ENCODE data around the gene BCAS3. TPM values are rescaled to one million over a fixed set of nuclear protein-coding genes. Genes with fewer than 3 reads are reported as not detected.

BCAS3 gene
- total RNA-seq, 1 experiment from 2014 or later: 26.3 TPM

DNA sequence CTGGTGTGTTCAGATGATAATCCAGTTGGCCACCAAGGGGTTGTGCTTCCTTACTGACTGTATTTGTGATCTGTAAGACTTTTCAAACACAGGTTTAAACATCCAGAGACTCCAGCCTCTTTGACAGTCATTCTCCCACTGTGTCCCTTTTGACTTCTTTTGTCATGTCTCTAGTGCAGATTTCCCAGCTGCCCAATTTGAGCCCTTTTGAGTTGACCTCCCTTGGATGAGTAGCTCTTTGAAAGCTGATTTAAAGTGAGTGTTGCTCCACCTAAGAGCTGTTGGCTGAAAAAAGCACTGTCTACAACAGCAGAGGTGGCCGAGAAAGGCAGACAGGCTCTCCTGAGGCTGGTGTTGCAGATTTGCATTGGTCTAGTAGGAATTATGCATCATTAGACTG is 533.6 kb downstream of the BCAS3 start:
- no peak for ATAC-seq
- H3K9me3 ChIP-seq (ENCODE audit: control insufficient read depth in 1 of 2, insufficient read depth in 1 of 2, low read depth in 1 of 2, low read length in 2 of 2): no peaks in the 10 kb centered on the region
- H4K20me1 ChIP-seq (ENCODE audit: insufficient read depth): no peaks in the 10 kb centered on the region
- no peaks in the 10 kb centered on the region for H3K36me3 ChIP-seq (ENCODE audit: control insufficient read depth in 1 of 2, insufficient read depth in 2 of 2, low read length in 2 of 2)
- no peak overlapping the region for H3K27ac ChIP-seq (ENCODE audit: low read depth, low read length)
- TF ChIP-seq ELF1 (IDR thresholded peaks at IDR 0.05; ENCODE audit: borderline replicate concordance, low read depth) (no peak), EGR1 (IDR thresholded peaks at IDR 0.05; ENCODE audit: low read depth) (no peak), JUND (IDR thresholded peaks at IDR 0.05) (no peak), ZFX (IDR thresholded peaks at IDR 0.05) (no peak), EZH2phosphoT487 (IDR thresholded peaks at IDR 0.05; ENCODE audit: borderline replicate concordance) (no peak), TCF7L2 (IDR thresholded peaks at IDR 0.05; ENCODE audit: borderline replicate concordance, extremely low read depth, insufficient read depth, insufficient read length) (no peak), POLR2A (IDR thresholded peaks at IDR 0.05; ENCODE audit: borderline replicate concordance, extremely low read depth, insufficient read depth, insufficient read length) (no peak), SIN3A (IDR thresholded peaks at IDR 0.05; ENCODE audit: low read depth) (no peak), CEBPB (IDR thresholded peaks at IDR 0.05; ENCODE audit: low read depth) (no peak), EZH2 (IDR thresholded peaks at IDR 0.05) (no peak), ZNF274 (IDR thresholded peaks at IDR 0.05; ENCODE audit: low read depth, low read length) (no peak)
- TF ChIP-seq, protein P1, sequence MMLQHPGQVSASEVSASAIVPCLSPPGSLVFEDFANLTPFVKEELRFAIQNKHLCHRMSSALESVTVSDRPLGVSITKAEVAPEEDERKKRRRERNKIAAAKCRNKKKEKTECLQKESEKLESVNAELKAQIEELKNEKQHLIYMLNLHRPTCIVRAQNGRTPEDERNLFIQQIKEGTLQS (IDR thresholded peaks at IDR 0.05): no peak
- TF ChIP-seq, protein P2, sequence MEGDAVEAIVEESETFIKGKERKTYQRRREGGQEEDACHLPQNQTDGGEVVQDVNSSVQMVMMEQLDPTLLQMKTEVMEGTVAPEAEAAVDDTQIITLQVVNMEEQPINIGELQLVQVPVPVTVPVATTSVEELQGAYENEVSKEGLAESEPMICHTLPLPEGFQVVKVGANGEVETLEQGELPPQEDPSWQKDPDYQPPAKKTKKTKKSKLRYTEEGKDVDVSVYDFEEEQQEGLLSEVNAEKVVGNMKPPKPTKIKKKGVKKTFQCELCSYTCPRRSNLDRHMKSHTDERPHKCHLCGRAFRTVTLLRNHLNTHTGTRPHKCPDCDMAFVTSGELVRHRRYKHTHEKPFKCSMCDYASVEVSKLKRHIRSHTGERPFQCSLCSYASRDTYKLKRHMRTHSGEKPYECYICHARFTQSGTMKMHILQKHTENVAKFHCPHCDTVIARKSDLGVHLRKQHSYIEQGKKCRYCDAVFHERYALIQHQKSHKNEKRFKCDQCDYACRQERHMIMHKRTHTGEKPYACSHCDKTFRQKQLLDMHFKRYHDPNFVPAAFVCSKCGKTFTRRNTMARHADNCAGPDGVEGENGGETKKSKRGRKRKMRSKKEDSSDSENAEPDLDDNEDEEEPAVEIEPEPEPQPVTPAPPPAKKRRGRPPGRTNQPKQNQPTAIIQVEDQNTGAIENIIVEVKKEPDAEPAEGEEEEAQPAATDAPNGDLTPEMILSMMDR (IDR thresholded peaks at IDR 0.05 in 2 of 3, conservative IDR thresholded peaks at IDR 0.05 in 1 of 3; ENCODE audit: borderline replicate concordance in 1 of 3, insufficient read depth in 1 of 3, low read depth in 2 of 3, low read length in 2 of 3): no peak
- TF ChIP-seq, protein P3, sequence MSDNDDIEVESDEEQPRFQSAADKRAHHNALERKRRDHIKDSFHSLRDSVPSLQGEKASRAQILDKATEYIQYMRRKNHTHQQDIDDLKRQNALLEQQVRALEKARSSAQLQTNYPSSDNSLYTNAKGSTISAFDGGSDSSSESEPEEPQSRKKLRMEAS (IDR thresholded peaks at IDR 0.05): no peak
- CTCF ChIA-PET: no interaction called here
- no TSS peak for BruUV-seq (replicated peaks)
- no peak for DNase-seq (ENCODE audit: low read depth, low spot score)
- RAD21 ChIA-PET (ENCODE audit: low non-redundant PET in 1 of 2, low total read pairs in 2 of 2, uncharacterized antibody in 2 of 2, unreplicated experiment in 2 of 2): no interaction called here
- H3K4me2 ChIP-seq (ENCODE audit: low read length): no peak overlapping the region
- H3K9ac ChIP-seq (ENCODE audit: low read length): no peak overlapping the region
- 0 out of 2 replicates have a peak, but pooled peaks cover 3% of the 10 kb centered on the region for H3K27me3 ChIP-seq (ENCODE audit: insufficient read depth, low read length)
- intact Hi-C loops (cut with micrococcal nuclease): no loop called here
- H3K4me3 ChIP-seq (replicated peaks in 1 of 2; ENCODE audit: low read depth in 1 of 2, low read length in 2 of 2): no peak overlapping the region
- no peaks in the 10 kb centered on the region for H3K9me2 ChIP-seq (ENCODE audit: insufficient read depth)
- H3K79me2 ChIP-seq (ENCODE audit: insufficient read depth, low read length): no peaks in the 10 kb centered on the region
- H2AFZ ChIP-seq (ENCODE audit: low read depth, low read length, poor library complexity, severe bottlenecking): no peak overlapping the region
- POLR2A ChIA-PET: no interaction called here
- H3K4me1 ChIP-seq (ENCODE audit: control insufficient read depth in 1 of 2, insufficient read depth in 2 of 2, low read length in 2 of 2): no peaks in the 10 kb centered on the region

All from HCT116 (cell line).